LNCAP (cell line): ENCODE data around the gene NKX6-2.

ENCODE experiments used
- TF ChIP-seq, protein P1 (sequence below): fragments of 450-650 bp; IDR thresholded peaks from 2 replicates; pipeline ENCODE4 v1.5.1; 2017; ENCODE audit warnings: mild to moderate bottlenecking

Gene NKX6-2

GRCh38 chr10:132804785-132805426 is 19.0 kb upstream of the NKX6-2 start:
- TF ChIP-seq, protein P1, sequence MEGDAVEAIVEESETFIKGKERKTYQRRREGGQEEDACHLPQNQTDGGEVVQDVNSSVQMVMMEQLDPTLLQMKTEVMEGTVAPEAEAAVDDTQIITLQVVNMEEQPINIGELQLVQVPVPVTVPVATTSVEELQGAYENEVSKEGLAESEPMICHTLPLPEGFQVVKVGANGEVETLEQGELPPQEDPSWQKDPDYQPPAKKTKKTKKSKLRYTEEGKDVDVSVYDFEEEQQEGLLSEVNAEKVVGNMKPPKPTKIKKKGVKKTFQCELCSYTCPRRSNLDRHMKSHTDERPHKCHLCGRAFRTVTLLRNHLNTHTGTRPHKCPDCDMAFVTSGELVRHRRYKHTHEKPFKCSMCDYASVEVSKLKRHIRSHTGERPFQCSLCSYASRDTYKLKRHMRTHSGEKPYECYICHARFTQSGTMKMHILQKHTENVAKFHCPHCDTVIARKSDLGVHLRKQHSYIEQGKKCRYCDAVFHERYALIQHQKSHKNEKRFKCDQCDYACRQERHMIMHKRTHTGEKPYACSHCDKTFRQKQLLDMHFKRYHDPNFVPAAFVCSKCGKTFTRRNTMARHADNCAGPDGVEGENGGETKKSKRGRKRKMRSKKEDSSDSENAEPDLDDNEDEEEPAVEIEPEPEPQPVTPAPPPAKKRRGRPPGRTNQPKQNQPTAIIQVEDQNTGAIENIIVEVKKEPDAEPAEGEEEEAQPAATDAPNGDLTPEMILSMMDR = no peak

GRCh38 chr10:132804287-132804686 is 18.3 kb upstream of the NKX6-2 start:
- TF ChIP-seq, protein P1 = no peak

DNA sequence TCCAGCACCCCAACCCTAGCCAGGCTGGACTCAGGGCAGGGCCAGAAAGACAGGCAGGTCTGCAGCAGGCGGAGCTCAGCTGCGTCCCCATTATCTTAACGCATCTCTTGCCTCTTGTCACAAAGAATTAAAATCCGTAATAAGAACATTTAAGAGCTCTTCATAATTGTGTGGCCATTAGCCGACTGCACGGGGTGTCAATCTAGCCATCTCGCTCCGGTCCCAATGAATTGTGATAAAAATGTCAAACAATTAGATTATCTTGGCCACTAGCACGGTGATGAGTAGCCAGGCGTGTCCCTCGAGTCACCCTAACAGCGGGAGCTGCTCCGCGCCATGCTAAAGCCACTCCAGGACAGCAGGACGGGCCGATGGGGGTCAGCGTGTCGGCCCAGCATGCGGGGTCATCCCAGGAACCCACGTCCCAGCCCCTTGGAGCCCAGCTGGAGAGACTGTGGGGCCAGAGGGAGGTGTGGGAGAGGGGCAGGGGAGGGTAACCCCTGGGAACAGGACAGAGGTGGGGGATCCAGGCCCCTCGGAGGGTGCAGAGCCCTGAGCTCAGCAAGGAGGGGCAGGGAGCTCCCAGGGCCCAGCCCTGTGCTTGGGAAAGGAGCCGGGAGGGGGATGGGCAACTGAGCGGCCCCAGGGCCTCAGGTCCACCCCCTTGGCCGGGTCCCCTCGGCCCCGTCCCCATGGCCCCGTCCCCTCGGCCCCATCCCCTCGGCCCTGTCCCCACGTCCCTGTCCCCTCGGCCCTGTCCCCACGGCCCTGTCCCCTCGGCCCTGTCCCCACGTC is 17.7 kb upstream of the NKX6-2 start:
- TF ChIP-seq, protein P1 = no peak

GRCh38 chr10:132802694-132803320 is 16.9 kb upstream of the NKX6-2 start:
- TF ChIP-seq, protein P1 = no peak

DNA sequence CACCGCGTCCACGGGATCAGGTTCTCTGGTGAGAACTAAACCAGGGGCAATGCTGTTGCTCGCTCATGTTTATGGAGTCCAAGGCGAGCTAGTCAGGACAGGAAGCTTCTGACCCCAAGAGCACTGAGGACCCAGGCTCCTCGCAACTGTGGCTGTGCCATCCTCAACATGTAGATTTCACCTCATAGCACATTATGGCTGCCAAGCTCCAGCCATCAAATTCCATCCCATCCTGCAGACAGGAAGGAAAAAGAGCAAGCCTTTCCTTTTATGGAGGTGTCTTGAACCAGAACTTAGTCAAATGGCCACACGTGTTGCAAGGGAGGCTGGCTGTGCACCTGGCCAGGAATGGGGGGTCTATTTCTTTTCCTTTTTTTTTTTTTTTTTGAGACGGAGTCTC is 16.1 kb upstream of the NKX6-2 start:
- TF ChIP-seq, protein P1 = no peak

- TF ChIP-seq, protein P1 = no peak
Measured at GRCh38 chr10:132799865-132800264, 13.9 kb upstream of the NKX6-2 start.

DNA sequence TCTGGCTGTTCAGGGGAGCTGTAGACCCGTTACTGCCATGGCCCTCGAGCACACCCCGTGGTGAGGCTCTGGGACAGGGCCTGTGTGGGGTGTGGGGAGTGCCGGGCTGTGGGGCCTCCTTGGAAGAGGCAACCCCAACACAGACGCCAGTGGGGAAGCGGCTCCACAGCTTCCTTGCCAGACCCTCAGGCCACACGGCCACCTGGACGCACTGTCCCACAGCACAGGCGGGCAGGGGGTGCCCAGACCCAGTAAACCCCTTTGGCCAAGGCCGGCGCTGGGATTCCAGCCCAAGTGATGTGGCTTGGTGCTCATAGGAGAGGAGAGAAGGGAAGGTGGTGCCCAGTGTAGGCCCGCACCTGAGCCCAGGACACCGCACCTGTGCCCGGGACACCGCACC is 12.9 kb upstream of the NKX6-2 start:
- TF ChIP-seq, protein P1 = no peak
